Body of pancreas (tissue), 4 donors: ENCODE results near the gene FRMPD2.

ENCODE experiments used
- CTCF ChIP-seq, 7 experiments: fragments of 450-650 bp in 4 of 7; fragments of 200-600 bp in 3 of 7; sonication (generic) in 3 of 7; IDR thresholded peaks; one replicate each; pipeline ENCODE4 v1.5.1; 2016 to 2019; ENCODE audit warnings: antibody characterized with exemption in 7 of 7
- POLR2A ChIP-seq, 3 donors: fragments of 450-650 bp; IDR thresholded peaks; one replicate each; pipeline ENCODE4 v1.6.1; 2016; ENCODE audit warnings: antibody characterized with exemption in 3 of 3, mild to moderate bottlenecking in 2 of 3

- TF ChIP-seq CTCF (IDR thresholded peaks at IDR 0.05) (no peak), POLR2A (IDR thresholded peaks at IDR 0.05) (no peak)
Measured at GRCh38 chr10:48205918-48206317, 68.6 kb downstream of the FRMPD2 start.
